GM12872 (cell line): ENCODE measurements around the gene IMPDH2.

Experiments used
- TF ChIP-seq, protein P1 (sequence below): IDR thresholded peaks from 3 replicates; pipeline ENCODE4 v1.5.1; 2011; ENCODE audit warnings: low read depth, mild to moderate bottlenecking, low read length, moderate library complexity; ENCODE audit not compliant: insufficient read depth

IMPDH2 gene

DNA sequence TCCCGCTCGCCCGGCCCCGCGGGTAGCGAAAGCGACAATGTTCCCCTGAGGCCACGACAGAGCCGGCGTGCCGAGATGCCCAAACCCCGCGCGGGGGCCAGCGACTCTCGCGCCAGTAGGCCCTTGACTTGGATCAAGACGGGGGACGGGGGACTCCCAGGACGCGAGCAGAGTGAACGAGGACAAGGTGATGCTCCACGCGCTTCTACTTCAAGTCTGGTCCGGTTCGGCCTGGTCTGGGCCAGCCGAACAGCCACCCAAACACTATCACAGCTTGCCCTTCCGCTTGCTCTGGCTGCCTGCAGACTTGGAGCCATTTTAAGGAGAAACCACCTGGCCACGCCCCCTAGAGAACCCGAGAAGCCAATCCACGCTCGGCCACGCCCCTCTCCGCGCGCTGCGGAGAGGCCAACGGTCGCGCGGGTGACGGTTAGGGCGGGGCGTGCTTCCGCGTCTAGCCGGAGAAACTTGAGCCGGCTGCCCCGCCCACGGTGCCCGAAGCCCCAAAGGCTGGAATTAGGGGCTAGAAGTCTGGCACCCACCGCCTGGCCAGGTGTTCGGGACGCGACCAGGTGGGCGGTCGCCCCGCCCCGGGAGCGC, 7.9 kb downstream of the IMPDH2 start:
- TF ChIP-seq, protein P1, sequence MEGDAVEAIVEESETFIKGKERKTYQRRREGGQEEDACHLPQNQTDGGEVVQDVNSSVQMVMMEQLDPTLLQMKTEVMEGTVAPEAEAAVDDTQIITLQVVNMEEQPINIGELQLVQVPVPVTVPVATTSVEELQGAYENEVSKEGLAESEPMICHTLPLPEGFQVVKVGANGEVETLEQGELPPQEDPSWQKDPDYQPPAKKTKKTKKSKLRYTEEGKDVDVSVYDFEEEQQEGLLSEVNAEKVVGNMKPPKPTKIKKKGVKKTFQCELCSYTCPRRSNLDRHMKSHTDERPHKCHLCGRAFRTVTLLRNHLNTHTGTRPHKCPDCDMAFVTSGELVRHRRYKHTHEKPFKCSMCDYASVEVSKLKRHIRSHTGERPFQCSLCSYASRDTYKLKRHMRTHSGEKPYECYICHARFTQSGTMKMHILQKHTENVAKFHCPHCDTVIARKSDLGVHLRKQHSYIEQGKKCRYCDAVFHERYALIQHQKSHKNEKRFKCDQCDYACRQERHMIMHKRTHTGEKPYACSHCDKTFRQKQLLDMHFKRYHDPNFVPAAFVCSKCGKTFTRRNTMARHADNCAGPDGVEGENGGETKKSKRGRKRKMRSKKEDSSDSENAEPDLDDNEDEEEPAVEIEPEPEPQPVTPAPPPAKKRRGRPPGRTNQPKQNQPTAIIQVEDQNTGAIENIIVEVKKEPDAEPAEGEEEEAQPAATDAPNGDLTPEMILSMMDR: no peak

DNA sequence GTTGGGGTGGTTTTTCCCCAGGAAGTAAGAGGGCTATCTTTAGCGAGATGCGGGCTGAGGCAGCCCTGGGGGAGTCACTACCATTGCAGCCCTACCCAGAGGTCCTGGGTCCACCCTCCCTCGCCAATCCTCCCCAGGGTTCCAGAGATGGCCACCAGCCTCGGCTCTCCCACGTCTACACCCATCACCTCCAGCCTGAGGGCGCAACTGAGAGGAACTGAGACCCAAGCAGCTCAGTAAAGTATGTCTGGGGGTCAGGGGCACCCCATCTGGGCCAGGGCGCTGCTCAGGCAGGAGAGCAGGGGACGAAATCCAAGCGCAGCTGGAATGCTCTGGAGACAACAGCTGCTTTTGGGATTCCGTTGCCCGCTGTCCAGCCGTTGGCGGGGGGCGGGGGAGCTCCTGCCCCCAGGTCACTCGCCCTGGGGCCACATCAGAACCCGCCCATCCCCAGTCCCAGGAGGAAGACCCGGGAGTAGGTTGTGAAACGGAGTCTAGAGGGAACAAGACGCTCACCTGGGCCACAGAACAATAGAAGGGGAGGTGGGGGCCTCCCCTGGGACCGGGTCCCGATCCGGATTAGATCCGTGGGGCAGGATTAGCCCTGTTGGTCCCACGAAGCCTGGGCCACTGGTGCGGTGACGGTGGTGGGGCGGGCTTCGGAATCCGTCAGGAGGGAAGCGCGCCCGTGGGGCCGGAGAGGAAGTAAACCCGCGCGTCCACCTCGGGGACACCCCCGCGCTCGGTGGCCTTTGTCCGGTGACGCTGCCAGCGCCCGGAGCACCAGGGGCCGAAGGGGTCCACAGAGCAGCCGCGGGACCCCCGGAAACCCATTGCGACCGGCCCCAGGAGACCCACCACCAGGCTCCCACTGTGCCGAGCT, 8.6 kb downstream of the IMPDH2 start:
- TF ChIP-seq, protein P1: no peak

DNA sequence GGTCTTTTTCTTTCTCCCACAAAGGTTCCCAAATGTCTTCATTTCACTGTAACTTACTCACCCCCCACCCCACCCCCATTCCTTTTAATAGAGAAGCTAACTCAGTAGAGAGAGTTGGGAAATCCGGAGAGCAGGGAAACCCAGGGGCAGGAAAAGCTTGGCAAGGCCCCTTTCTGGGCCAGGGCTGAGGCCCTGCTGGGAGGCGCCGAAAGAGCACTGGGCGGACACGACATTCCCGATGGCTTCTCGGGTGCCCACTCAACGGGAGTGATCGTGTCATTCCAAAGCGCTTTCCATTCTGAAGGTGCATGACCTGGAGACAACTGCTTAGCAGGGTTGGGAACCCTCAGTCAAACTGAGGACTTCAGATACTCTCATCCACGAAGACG, 9.3 kb downstream of the IMPDH2 start:
- TF ChIP-seq, protein P1: no peak

DNA sequence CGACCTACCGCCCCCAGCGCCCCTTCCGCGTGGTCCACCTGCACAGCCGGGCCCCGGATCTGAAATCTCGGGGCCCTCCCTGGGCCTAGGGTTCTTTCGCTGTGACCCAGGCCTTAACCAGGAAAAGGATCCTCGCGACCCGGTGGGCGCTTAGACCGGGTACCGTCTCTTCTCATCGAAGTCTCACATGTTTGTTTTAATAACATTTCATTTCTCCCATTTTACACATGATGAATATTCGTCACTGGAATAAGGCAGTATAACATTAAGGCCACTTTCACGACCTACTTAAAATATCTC, 10.5 kb downstream of the IMPDH2 start:
- TF ChIP-seq, protein P1: no peak

DNA sequence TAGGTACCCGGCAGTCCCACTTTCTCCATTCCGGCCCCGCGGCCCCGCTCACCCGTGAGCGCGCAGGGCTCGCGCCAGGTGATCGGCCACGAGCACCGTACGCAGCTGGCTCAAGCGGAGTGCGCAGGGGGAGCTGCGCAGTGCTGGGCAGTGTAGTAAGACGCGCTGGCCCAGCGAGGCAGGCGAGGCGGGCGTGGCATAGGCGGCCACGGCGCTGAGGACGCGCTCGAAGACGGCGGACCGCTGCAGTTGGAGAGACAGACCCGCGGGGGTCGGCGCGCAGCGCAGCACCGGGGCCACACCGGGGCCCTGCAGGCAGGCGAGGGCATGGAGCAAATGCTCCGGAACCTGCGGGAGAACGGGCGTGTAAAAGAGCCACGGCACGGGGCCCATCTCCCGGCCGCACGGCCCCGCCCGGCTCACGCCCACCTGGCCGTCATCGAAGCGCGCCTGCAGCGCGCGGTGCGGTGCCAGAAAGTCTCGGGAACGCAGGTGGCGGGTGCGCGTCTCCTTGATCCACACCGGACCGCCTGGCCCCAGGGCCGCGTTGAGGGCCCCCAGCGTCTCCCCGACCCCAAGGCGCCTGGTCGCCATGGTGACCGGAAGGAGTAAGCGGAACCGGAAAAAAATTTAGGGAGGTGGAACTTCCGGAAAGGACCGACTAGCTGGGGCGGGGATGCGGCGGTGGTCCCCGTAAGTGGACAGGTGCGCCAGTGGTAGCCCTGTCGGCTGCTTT, 11.1 kb downstream of the IMPDH2 start, which contains the start of gene DALRD3:
Gene DALRD3 (minus strand): TSS at position 610 of the 736 bp plus-strand sequence. CDS start 16 bp downstream, at position 594.
- TF ChIP-seq, protein P1: no peak

DNA sequence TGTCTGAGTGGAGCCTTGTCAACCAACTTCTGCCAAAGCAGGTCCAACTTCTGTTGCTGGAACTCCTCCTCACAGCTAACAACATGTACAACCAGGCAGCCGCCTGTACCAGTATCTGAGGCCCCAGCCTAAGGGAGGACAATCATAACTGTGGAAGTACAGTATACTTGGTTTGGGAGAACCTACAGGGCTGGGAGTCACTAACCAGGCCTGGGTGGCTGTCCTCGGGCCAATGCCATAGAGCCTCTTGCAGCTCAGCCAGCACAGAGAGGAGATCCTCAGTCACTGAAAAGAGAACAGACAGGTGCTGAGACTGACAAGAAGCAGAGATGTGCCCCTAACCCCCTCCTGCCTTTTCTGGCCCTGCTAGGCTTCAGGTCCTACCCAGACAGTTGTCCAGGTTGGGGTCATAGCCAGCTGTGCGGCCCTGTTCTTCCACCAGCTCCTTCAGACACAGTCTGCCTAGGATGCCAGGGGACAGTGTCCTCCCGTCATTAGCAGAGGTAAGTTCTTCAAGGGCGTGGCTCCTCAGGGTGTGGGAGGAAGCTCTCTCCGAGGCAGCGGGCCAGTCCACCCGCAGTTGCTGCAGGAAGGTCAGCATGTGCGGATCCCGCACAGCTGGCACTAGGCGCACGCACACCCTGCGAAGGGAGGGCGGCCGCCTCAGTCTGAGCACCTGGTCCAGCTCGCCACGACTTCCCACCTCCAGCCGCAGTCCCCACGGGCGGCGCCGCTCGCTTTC, 11.8 kb downstream of the IMPDH2 start:
- TF ChIP-seq, protein P1: no peak
